ENCODE data around the gene EPHB3. TPM values are rescaled to one million over a fixed set of nuclear protein-coding genes. Genes with fewer than 3 reads are reported as not detected.

The EPHB3 gene
- total RNA-seq, 1 experiment from 2014 or later: 6.0 TPM

DNA sequence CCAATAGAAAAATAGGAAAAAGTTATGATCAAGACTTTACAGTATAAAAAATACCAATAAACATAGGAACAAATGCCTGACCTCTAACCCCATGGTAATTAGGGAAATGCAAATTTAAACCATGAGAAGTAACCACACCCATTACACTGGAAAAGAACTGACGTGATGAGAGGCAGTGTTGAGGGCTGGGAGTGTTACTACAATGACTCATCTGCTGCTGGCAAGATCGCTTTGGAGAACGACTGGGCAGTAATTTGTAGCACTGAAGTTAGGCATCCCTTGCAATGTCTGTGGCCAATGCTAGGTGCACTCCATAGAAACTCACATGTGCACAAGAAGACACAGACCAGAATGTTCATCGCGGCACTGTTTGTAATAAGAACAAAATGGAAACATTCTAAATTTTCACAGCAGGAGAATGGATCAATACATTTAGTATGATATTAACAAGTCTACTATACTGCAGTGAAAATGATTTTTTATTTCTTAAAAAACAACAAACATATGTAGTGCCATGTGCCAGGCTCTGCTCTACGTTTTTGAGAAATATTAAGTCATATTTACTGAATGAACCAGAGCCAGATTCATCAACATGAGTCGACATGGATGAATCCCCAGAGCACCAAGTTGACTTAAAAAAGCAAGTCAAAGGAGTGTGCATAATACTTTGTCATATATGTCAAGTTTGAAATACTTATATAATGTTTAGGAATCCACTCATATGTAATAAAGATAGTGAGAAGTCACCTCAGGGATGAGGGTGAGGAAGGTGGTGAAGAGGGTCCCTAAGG, 37.6 kb upstream of the EPHB3 start:
- in situ Hi-C loops (cut with HindIII; ENCODE audit: low pct_unique_long_range_greater_than_20kb, low sequenced_read_pairs): no loop called here
- POLR2A ChIA-PET: no interaction called here
- TF ChIP-seq, protein P1, sequence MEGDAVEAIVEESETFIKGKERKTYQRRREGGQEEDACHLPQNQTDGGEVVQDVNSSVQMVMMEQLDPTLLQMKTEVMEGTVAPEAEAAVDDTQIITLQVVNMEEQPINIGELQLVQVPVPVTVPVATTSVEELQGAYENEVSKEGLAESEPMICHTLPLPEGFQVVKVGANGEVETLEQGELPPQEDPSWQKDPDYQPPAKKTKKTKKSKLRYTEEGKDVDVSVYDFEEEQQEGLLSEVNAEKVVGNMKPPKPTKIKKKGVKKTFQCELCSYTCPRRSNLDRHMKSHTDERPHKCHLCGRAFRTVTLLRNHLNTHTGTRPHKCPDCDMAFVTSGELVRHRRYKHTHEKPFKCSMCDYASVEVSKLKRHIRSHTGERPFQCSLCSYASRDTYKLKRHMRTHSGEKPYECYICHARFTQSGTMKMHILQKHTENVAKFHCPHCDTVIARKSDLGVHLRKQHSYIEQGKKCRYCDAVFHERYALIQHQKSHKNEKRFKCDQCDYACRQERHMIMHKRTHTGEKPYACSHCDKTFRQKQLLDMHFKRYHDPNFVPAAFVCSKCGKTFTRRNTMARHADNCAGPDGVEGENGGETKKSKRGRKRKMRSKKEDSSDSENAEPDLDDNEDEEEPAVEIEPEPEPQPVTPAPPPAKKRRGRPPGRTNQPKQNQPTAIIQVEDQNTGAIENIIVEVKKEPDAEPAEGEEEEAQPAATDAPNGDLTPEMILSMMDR (IDR thresholded peaks at IDR 0.05): no peak
- TF ChIP-seq POLR2AphosphoS5 (IDR thresholded peaks at IDR 0.05; ENCODE audit: low read depth, low read length) (no peak), SIN3A (IDR thresholded peaks at IDR 0.05; ENCODE audit: borderline replicate concordance, insufficient read depth, low read depth, low read length) (no peak), TCF7L2 (IDR thresholded peaks at IDR 0.05; ENCODE audit: low read depth, low read length) (no peak)
- TF ChIP-seq, protein P2, sequence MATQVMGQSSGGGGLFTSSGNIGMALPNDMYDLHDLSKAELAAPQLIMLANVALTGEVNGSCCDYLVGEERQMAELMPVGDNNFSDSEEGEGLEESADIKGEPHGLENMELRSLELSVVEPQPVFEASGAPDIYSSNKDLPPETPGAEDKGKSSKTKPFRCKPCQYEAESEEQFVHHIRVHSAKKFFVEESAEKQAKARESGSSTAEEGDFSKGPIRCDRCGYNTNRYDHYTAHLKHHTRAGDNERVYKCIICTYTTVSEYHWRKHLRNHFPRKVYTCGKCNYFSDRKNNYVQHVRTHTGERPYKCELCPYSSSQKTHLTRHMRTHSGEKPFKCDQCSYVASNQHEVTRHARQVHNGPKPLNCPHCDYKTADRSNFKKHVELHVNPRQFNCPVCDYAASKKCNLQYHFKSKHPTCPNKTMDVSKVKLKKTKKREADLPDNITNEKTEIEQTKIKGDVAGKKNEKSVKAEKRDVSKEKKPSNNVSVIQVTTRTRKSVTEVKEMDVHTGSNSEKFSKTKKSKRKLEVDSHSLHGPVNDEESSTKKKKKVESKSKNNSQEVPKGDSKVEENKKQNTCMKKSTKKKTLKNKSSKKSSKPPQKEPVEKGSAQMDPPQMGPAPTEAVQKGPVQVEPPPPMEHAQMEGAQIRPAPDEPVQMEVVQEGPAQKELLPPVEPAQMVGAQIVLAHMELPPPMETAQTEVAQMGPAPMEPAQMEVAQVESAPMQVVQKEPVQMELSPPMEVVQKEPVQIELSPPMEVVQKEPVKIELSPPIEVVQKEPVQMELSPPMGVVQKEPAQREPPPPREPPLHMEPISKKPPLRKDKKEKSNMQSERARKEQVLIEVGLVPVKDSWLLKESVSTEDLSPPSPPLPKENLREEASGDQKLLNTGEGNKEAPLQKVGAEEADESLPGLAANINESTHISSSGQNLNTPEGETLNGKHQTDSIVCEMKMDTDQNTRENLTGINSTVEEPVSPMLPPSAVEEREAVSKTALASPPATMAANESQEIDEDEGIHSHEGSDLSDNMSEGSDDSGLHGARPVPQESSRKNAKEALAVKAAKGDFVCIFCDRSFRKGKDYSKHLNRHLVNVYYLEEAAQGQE (IDR thresholded peaks at IDR 0.05; ENCODE audit: insufficient read depth in 1 of 2, low read depth in 2 of 2, low read length in 1 of 2): no peak
- Histone ChIP-seq H3K9me3 (ENCODE audit: control insufficient read depth, insufficient read depth, low read depth, low read length) (no peaks in the 10 kb centered on the region), H3K4me3 (ENCODE audit: low read depth in 2 of 2, low read length in 2 of 2) (no peak overlapping the region), H3K36me3 (ENCODE audit: control insufficient read depth, insufficient read depth, low read length) (no peaks in the 10 kb centered on the region), H3K4me1 (ENCODE audit: control insufficient read depth, insufficient read depth, low read length) (peaks cover 4% of the 10 kb centered on the region; the same call in 1 of the 2 replicates), H3K27ac (ENCODE audit: low read length) (no peak overlapping the region), H3K27me3 (ENCODE audit: control insufficient read depth, insufficient read depth, low read length) (peaks cover 42% of the 10 kb centered on the region)
- CTCF ChIA-PET: no interaction called here
- peak; percentile 7 for DNase-seq (ENCODE audit: low read depth, low spot score)
- ATAC-seq: no peak
- no TSS peak for BruUV-seq (replicated peaks)
- intact Hi-C loops (cut with micrococcal nuclease; ENCODE audit: unreplicated experiment): no loop called here

DNA sequence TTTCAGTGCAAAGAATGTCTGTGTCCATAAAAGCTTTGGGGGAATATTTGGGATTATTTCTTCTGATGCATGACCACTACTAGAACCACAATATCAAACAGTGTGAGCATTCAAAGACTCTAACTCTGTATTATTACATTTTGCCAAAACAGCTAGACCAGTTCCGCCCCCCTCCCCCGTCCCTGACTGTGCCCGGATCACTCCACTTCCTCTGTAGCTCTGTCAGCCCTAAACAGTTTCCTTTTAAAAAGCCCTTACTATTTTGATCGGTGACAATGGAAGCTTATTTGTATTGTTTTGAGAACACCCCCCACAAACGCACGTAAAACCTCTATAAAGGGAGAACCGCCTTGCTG, 36.6 kb upstream of the EPHB3 start:
- Histone ChIP-seq H3K4me1 (ENCODE audit: control insufficient read depth, insufficient read depth, low read length) (peaks cover 4% of the 10 kb centered on the region; the same call in 1 of the 2 replicates), H3K4me3 (ENCODE audit: low read depth in 2 of 2, low read length in 2 of 2) (peak overlapping the region; percentile 31 to 47), H3K27me3 (ENCODE audit: control insufficient read depth, insufficient read depth, low read length) (peaks cover 47% of the 10 kb centered on the region), H3K36me3 (ENCODE audit: control insufficient read depth, insufficient read depth, low read length) (no peaks in the 10 kb centered on the region), H3K9me3 (ENCODE audit: control insufficient read depth, insufficient read depth, low read depth, low read length) (no peaks in the 10 kb centered on the region), H3K27ac (ENCODE audit: low read length) (no peak overlapping the region)
- peak; percentile 59; the same call in 1 of the 2 replicates for ATAC-seq
- BruUV-seq (replicated peaks): no TSS peak
- TF ChIP-seq, protein P1 (IDR thresholded peaks at IDR 0.05): no peak
- TF ChIP-seq, protein P2 (IDR thresholded peaks at IDR 0.05; ENCODE audit: insufficient read depth in 1 of 2, low read depth in 2 of 2, low read length in 1 of 2): no peak
- TF ChIP-seq POLR2AphosphoS5 (IDR thresholded peaks at IDR 0.05; ENCODE audit: low read depth, low read length) (no peak), TCF7L2 (IDR thresholded peaks at IDR 0.05; ENCODE audit: low read depth, low read length) (no peak), SIN3A (IDR thresholded peaks at IDR 0.05; ENCODE audit: borderline replicate concordance, insufficient read depth, low read depth, low read length) (no peak)
- no peak for DNase-seq (ENCODE audit: low read depth, low spot score)
- POLR2A ChIA-PET: interaction anchor here (0.5 kb wide), 1 partner anchor 104 kb away, joined by 7 read pairs; no protein-coding TSS in a partner anchor
- CTCF ChIA-PET: no interaction called here
- in situ Hi-C loops (cut with HindIII; ENCODE audit: low pct_unique_long_range_greater_than_20kb, low sequenced_read_pairs) (no loop called here), intact Hi-C loops (cut with micrococcal nuclease; ENCODE audit: unreplicated experiment) (no loop called here)

Measured in Panc1 (cell line).